Measurements from ENCODE around the gene PLCD3. TPM values are rescaled to one million over a fixed set of nuclear protein-coding genes. Genes with fewer than 3 reads are reported as not detected.

Gene PLCD3
- total RNA-seq, 4 donors from 2014 or later: 38.6 to 186 (median 75.1) TPM

DNA sequence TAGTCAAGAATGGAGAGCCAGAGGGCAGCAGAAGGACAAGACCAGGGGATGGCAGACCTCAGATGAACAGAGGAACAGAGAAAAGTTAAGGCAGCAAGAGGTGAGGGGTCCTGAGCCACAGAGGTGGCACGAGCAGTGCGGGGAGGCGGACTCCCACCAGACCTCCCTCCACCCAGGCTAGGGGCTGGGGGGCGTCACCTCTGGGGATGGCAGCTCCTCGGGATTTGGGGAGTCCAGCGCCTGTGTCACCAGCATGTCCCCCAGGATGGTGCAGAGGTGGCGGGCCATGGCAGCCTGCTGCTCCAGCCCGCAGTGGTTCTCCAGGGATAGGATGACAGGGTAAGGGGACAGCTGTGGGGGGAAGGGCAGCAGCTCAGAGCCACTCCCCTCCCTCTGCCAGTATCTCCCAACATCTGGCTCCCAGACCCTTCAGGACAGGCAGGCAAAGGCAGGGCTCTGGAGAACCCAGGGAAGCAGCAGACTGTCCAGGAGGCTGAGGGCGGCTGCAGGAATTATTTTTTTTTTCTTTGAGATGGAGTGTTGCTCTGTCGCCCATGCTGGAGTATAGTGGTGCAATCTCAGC, 15.8 kb downstream of the PLCD3 start:
- Histone ChIP-seq H3K27me3 (no peaks in the 10 kb centered on the region), H3K4me3 (no peak overlapping the region), H3K4me1 (peaks cover 16% of the 10 kb centered on the region in 2 donors), H3K36me3 (peaks cover 0 to 15% of the 10 kb centered on the region in 2 donors), H3K27ac (no peak overlapping the region), H3K9me3 (no peaks in the 10 kb centered on the region)
- DNase-seq: no peak
- in situ Hi-C loops (cut with MboI; ENCODE audit: low sequenced_read_pairs in 4 of 4) (loop anchor here in 1 of 4 donors (25.0 kb wide), 1 partner anchor 204 kb away; the partner anchor contains the start of gene GFAP), intact Hi-C loops (cut with DNase I; ENCODE audit: low total_unique reads) (no loop called here)
- no peak for ATAC-seq
- TF ChIP-seq CTCF (IDR thresholded peaks at IDR 0.05 in 4 of 5, conservative IDR thresholded peaks at IDR 0.05 in 1 of 5) (no peak), POLR2A (IDR thresholded peaks at IDR 0.05) (no peak)

GRCh38 chr17:45115871-45116270, 16.4 kb downstream of the PLCD3 start:
- peaks cover 0 to 15% of the 10 kb centered on the region in 2 donors for H3K36me3 ChIP-seq
- in situ Hi-C loops (cut with MboI; ENCODE audit: low sequenced_read_pairs in 4 of 4): loop anchor here in 1 of 4 donors (25.0 kb wide), 1 partner anchor 204 kb away; the partner anchor contains the start of gene GFAP

DNA sequence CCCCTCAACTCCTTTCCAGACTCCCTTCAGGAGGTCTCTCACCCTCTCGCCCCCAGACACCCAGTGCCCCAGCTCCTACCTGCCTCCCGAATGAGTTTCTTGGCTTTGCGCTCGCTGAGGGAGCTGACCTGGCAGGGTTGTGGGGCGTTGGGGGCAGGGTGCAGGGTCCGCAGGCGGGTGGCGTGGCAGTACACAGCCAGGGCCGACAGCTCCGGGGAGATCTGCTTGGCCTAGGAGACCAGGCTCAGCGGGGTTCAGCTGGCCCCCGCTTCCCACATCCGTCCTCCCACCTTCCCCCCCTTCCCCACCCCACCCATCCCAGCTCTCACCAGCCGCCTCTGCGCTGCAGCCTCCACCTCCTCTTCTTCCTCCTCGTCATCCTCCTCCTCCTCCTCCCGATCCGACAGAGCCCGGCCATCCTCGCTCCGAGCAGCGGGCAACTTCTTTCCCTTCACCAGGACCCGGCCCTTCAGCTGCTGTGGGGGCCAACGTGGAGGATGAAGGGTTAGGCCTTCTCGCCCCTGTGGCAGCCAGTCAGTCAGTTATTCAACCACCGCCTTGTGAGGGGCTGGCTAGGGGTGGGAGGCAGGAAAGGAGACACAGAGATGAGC, 17.2 kb downstream of the PLCD3 start:
- ATAC-seq (no peak), DNase-seq (no peak)
- Histone ChIP-seq H3K27me3 (no peaks in the 10 kb centered on the region), H3K4me1 (peaks cover 28 to 30% of the 10 kb centered on the region in 2 donors), H3K36me3 (peaks cover 0 to 15% of the 10 kb centered on the region in 2 donors), H3K4me3 (no peak overlapping the region), H3K9me3 (no peaks in the 10 kb centered on the region), H3K27ac (no peak overlapping the region)
- no peak for TF ChIP-seq CTCF (IDR thresholded peaks at IDR 0.05 in 4 of 5, conservative IDR thresholded peaks at IDR 0.05 in 1 of 5)
- intact Hi-C loops (cut with DNase I; ENCODE audit: low total_unique reads) (no loop called here), in situ Hi-C loops (cut with MboI; ENCODE audit: low sequenced_read_pairs in 4 of 4) (loop anchor here in 1 of 4 donors (25.0 kb wide), 1 partner anchor 203 kb away; the partner anchor contains the start of gene GFAP)

More at GRCh38 chr17:45115871-45116270, 16.4 kb downstream of the PLCD3 start:
- ATAC-seq (no peak), DNase-seq (no peak)
- H3K9me3 ChIP-seq: no peaks in the 10 kb centered on the region
- no peak overlapping the region for H3K4me3 ChIP-seq
- intact Hi-C loops (cut with DNase I; ENCODE audit: low total_unique reads): no loop called here
- no peaks in the 10 kb centered on the region for H3K27me3 ChIP-seq
- no peak for TF ChIP-seq POLR2A (IDR thresholded peaks at IDR 0.05)
- TF ChIP-seq CTCF (IDR thresholded peaks at IDR 0.05 in 4 of 5, conservative IDR thresholded peaks at IDR 0.05 in 1 of 5): no peak
- H3K4me1 ChIP-seq: peaks cover 20 to 22% of the 10 kb centered on the region in 2 donors
- H3K27ac ChIP-seq: no peak overlapping the region

- no peaks in the 10 kb centered on the region for H3K27me3 ChIP-seq
- no peak overlapping the region for H3K4me3 ChIP-seq
- in situ Hi-C loops (cut with MboI; ENCODE audit: low sequenced_read_pairs in 4 of 4) (loop anchor here in 1 of 4 donors (25.0 kb wide), 1 partner anchor 202 kb away; the partner anchor contains the start of gene GFAP), intact Hi-C loops (cut with DNase I; ENCODE audit: low total_unique reads) (no loop called here)
- peaks cover 35 to 38% of the 10 kb centered on the region in 2 donors for H3K4me1 ChIP-seq
- peak overlapping the region in 3 of 4 donors; percentile 27 to 96 (median 93) for H3K27ac ChIP-seq
- no peaks in the 10 kb centered on the region for H3K9me3 ChIP-seq
- TF ChIP-seq CTCF (IDR thresholded peaks at IDR 0.05 in 4 of 5, conservative IDR thresholded peaks at IDR 0.05 in 1 of 5) (no peak), POLR2A (IDR thresholded peaks at IDR 0.05) (no peak)
- DNase-seq: no peak
- ATAC-seq: no peak
- peaks cover 0 to 15% of the 10 kb centered on the region in 2 donors for H3K36me3 ChIP-seq
Observed at GRCh38 chr17:45114117-45114932, 18.0 kb downstream of the PLCD3 start.

All from gastrocnemius medialis (tissue), 4 donors.